HEK293T (cell line): ENCODE measurements around the gene GATA2.

Source experiments
- FOXM1 ChIP-seq: fragments of 450-650 bp; IDR thresholded peaks from 2 replicates; pipeline ENCODE4 v1.6.1; 2017; ENCODE audit warnings: mild to moderate bottlenecking, borderline replicate concordance
- LEF1 ChIP-seq: fragments of 450-650 bp; IDR thresholded peaks from 2 replicates; pipeline ENCODE4 v1.6.1; 2017; ENCODE audit warnings: mild to moderate bottlenecking, borderline replicate concordance
- PKNOX1 ChIP-seq: fragments of 450-650 bp; IDR thresholded peaks from 2 replicates; pipeline ENCODE4 v1.6.1; 2016
- TARDBP ChIP-seq: fragments of 450-650 bp; IDR thresholded peaks from 2 replicates; pipeline ENCODE4 v1.6.1; 2016

- TF ChIP-seq LEF1: no peak
- TF ChIP-seq PKNOX1: no peak
- no peak for TF ChIP-seq FOXM1
- no peak for TF ChIP-seq TARDBP
Measured at GRCh38 chr3:128486205-128486628, 6.8 kb downstream of the GATA2 start.
